Fibroblast of mammary gland (primary cell): Measurements from ENCODE around the gene CDC25B.
"Not testable (repeated sequence)": the region's sequence is repeated elsewhere in the genome, so short reads cannot be mapped to it uniquely, and the experiment has no call there.

Source experiments
- DNase-seq: peaks from one replicate; pipeline ENCODE4 v3.0.0-alpha.2; 2010; ENCODE audit warnings: low read depth
- H3K4me3 ChIP-seq: 2 replicates; pipeline ENCODE4 v1.5.1; 2011; ENCODE audit warnings: low read depth, mild to moderate bottlenecking, low read length, moderate library complexity; ENCODE audit not compliant: control insufficient read depth
- CTCF ChIP-seq: conservative IDR thresholded peaks from 2 replicates; pipeline ENCODE4 v1.5.1; 2011; ENCODE audit warnings: low read depth, low read length, inconsistent platforms; ENCODE audit not compliant: control insufficient read depth, insufficient read depth

CDC25B gene

DNA sequence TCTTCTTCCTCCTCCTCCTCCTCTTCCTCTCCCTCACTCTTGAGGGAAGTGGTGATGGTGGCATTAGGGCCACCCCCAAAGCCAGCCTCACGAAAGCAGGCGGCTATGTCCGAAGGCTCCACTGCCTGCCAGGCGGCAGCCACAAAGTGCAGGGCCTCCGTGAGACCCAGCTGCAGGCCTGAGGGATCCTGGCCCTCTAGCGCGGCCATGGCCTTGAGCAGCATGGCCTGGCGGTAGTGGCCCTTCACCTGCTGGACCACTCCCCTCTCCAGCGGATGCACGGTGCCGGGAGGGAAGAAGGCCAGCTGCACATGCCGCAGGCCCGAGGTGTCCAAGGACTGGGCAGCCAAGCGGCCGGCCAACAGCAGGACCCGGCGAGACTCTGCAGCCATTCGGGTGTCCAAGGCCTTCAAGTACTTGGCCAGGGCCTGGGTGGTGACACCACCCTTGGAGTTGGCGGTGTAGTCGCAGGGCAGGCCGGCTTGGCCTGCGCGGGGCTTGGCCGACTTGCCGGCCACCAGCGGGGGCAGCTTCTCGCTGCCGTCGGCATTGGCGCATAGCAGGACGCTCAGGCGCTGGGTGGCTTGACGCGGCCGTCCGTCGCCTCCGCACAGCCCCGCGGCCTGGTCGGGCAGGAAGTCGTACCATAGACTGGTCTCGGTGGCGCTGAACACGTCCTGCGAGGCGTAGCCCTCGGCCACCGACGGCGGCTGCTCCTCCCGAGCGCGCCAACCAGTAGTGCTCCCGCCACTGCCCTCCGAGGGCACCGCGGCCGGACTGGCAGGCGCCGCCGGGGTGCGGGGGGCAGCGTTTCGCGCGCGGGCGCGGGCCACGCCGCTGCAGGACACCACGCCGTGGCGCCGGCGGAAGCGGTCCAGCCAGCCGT is 10.6 kb upstream of the CDC25B start:
- peak overlapping the region; percentile 72 for H3K4me3 ChIP-seq
- no peak for TF ChIP-seq CTCF
- DNase-seq, result no peak

- TF ChIP-seq CTCF, result no peak
- peak overlapping the region; percentile 72 for H3K4me3 ChIP-seq
- peak; percentile 45 for DNase-seq
Measured at GRCh38 chr20:3786126-3786484, 10.0 kb upstream of the CDC25B start.

DNA sequence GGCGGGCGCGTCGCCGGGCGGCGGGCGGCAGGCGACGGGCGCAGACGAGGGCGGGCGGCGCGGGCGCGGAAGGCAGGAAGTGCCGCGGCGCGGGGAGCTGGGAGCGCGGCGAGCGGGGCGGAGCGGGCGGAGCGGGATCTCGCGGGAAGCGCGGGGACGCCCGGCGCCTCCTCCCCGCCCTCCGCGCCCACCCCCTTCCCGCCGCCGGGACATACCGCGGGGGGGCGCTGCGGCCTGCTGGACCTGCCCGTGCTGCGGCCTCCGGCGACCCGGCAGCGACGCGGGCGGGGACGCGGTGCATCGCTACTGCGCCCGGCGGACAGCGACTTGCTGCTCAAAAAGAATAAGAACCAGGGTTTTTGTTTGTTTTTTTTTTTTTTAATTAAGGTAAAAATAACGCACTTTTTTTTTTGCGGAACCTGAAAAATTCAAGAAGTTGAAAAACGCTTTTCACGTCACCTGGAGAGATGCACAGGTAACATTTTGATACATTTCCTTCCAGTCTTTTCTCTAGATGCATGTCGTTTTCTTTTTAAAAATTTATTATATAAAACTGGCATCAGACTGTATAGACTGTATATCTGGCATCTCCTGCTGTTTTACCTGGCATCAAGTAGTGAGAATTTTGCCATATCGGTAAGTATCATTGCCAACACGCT is 9.3 kb upstream of the CDC25B start, which contains the start of gene CENPB:
Gene CENPB, minus strand, starts transcription at position 76 of the 659 bp plus-strand sequence. CDS start 257 bp downstream, outside the sequence.
- peak within 1 kb of the TSS; percentile 72 for H3K4me3 ChIP-seq
- DNase-seq, result peak; percentile 71
- TF ChIP-seq CTCF, result peak; percentile 25

DNA sequence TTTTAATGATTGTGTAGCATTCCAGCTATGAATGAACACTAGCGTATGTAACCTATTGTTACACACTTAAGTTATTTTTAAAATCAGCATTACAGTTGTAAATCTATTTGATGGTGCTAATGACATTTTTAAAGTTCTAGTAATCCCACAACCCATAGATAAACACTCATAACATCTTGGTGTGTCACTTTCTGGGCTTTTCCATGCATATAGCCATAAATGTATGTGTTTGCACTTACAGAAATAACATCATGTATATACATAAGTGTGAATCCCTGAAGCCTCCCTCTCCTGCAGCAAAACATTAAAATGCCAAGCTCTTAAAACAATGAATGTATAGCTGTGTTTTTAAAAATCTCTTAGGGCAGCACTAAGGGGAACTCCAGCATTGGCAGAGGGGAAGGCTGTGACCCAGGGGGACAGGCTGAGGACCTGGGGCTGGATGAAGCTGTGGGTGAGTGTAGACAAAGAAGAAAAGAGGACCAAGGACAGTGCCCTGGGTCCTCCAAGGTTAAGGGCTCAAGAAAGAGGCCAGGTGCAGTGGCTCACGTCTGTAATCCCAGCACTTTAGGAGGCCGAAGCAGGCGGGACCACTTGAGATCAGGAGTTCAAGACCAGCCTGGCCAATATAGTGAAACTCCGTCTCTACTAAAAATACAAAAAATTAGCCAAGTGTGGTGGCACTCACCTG is 8.6 kb upstream of the CDC25B start:
- no peak for DNase-seq
- peak overlapping the region; percentile 47 for H3K4me3 ChIP-seq
- no peak for TF ChIP-seq CTCF

DNA sequence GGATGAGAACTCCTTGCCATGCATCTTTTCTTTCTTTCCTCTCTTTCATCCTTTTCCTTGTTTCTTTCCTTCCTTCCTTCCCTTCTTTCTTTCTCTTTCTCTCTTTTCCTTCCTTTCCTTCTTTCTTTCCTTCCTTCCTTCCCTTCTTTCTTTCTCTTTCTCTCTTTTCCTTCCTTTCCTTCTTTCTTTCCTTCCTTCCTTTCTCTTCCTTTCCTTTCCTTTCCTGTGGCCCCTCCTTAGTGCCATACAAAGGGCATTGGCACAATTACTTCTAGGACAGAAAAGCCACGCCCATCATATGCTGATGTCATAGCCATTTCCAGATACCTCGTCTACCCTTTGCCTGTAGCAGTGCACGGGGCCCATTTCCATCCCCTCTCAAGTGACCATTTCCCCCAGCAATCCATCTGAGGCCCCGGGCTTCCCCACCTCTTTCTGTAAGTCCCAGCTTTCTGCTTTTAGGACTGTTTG is 7.4 kb upstream of the CDC25B start:
- no peak for DNase-seq
- H3K4me3 ChIP-seq, result no peak overlapping the region
- no peak for TF ChIP-seq CTCF

- DNase-seq, H3K4me3 ChIP-seq: not testable (repeated sequence)
Measured at GRCh38 chr20:3789201-3789600, 6.9 kb upstream of the CDC25B start.

- not testable (repeated sequence) for DNase-seq, H3K4me3 ChIP-seq
Measured at GRCh38 chr20:3794168-3794567, 1.9 kb upstream of the CDC25B start.
